Gastroesophageal sphincter (tissue), 3 donors: Measurements from ENCODE around the gene ASB12.

Source experiments
- EP300 ChIP-seq: sonication (generic); formaldehyde crosslinking; IDR thresholded peaks from one replicate; pipeline ENCODE4 v1.6.1; 2017; ENCODE audit warnings: antibody characterized with exemption, mild to moderate bottlenecking
- POLR2A ChIP-seq, 2 donors: fragments of 450-650 bp; IDR thresholded peaks; one replicate each; pipeline ENCODE4 v1.6.1; 2017; ENCODE audit warnings: antibody characterized with exemption in 2 of 2, mild to moderate bottlenecking in 2 of 2, moderate library complexity in 1 of 2
- TF ChIP-seq, protein P1 (sequence below), 4 experiments: fragments of 200-600 bp in 2 of 4; fragments of 450-650 bp in 2 of 4; sonication (generic) in 1 of 4; IDR thresholded peaks; one replicate each; pipeline ENCODE4 v1.5.1; 2017 to 2019; ENCODE audit warnings: antibody characterized with exemption in 4 of 4, mild to moderate bottlenecking in 2 of 4, moderate library complexity in 2 of 4

DNA sequence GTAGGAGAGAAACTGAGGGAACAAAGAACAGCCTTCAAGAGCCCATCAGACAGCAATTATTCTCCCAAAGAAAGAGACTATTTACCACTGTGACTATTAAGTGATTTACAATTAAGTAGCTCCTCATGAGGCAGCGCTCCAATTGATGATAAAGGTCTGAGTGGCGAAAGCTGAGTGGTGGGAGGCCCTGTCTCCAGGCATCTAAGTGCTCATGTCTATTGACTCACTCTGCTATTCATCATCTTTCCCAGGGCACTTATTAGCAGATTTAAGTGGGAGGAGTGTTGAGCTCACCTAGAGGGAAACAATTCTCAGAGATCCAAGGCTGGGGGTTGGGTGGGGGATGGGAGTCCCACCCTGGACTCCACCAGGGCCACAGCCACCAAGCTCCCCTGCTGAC is 48.2 kb downstream of the ASB12 start:
- TF ChIP-seq, protein P1, sequence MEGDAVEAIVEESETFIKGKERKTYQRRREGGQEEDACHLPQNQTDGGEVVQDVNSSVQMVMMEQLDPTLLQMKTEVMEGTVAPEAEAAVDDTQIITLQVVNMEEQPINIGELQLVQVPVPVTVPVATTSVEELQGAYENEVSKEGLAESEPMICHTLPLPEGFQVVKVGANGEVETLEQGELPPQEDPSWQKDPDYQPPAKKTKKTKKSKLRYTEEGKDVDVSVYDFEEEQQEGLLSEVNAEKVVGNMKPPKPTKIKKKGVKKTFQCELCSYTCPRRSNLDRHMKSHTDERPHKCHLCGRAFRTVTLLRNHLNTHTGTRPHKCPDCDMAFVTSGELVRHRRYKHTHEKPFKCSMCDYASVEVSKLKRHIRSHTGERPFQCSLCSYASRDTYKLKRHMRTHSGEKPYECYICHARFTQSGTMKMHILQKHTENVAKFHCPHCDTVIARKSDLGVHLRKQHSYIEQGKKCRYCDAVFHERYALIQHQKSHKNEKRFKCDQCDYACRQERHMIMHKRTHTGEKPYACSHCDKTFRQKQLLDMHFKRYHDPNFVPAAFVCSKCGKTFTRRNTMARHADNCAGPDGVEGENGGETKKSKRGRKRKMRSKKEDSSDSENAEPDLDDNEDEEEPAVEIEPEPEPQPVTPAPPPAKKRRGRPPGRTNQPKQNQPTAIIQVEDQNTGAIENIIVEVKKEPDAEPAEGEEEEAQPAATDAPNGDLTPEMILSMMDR (IDR thresholded peaks at IDR 0.05), result no peak
- TF ChIP-seq EP300 (no peak), POLR2A (IDR thresholded peaks at IDR 0.05) (no peak)
